Measurements from ENCODE around the gene NRXN3. TPM values are rescaled to one million over a fixed set of nuclear protein-coding genes. Genes with fewer than 3 reads are reported as not detected.

The NRXN3 gene
- total RNA-seq, 1 experiment from 2014 or later, result 0.23 TPM

DNA sequence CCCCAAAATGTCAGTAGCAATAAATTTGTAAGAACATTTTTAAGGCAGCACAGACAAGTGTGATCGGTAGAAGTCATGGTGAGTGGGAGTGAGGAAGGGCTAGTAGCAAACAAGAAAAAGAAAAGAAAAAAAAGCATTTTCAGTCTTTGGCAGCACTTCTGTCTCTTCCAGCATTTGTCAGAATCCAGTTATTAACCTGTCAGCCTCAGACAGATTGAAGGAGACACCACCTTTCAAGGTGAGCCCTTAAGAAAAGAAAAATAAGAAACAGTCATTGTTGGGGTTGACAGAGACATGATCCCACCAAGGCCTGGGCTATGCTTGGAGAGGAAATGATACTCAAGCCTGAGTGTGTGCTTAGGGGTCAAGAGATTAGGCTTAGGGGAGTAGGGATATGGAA is 947.4 kb downstream of the NRXN3 start:
- DNase-seq (ENCODE audit: low read depth), result no peak

DNA sequence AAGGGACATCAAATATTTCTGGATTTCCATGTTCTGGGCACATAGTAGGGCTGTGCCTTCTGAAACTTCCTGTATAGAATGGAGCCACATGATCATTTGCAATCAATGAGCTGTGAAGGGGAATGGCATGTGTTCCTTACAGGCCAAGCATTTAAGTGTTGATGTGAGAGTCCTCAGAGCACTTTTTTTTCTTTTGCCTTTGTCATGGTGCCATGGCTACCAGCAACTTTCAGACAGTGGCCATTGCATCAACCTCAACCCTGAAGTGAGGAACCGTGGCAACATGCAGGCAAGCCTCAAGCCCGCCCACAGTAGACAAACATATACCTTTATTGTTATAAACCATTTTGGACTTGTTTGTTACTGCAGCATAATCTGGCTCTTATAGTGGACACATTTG is 948.1 kb downstream of the NRXN3 start:
- DNase-seq (ENCODE audit: low read depth), result no peak

DNA sequence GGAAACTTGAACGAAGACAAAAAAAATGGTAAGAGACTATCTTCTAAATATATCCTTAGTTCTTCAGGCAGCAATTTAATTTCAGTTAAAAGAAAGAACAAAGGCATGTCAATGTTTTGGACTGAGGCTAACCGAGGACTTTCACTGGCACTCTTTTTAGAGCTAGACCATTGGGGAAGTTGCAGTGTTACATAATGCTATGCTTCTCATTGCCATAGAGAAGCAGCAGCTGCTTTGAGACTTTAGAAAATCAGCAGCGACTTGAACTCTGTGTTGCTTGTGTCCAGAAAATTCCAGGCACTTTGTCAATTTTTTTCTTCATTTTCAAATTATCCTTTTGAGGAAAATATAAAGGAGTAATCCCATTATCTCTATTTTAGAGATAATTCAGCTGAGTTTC is 964.2 kb downstream of the NRXN3 start:
- DNase-seq (ENCODE audit: low read depth), result no peak

GRCh38 chr14:79136071-79137044 is 966.2 kb downstream of the NRXN3 start:
- peak; percentile 2 for DNase-seq (ENCODE audit: low read depth)

DNA sequence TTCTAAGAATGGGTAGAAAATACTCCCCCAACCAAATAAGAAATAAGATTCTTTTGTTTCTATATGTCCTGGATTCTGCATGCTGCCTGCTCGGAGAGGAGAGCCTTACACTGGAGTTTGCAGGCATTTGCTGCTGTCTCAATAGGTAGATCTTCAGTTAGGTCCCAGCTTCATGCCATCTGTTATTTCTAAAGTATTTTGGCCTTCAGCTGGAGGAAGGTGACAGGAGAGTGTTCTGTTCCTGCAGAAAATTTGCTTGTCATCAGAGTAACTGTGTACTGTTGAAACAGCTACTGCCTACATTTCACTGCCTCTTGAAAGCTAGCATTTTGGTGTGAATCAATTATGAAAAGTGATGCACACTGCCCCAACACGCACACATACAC is 966.9 kb downstream of the NRXN3 start:
- no peak for DNase-seq (ENCODE audit: low read depth)

DNA sequence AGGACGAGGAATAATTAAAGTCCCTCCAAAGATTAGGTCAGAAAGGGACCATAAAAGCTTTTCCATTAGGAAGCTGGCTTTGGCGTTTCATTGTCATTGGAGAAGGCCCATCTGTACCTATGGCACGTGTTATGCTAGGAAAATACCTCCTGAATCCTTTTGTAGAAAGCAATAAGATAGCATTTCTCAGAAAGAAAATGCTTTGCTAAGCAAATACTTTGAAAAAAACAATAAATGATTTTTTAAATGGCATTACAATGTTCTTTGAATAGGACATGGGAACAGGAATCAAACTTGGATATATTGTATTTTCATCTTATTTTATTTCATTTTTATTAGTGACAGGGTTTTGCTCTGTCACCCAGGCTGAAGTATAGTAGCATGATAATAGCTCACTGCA is 967.7 kb downstream of the NRXN3 start:
- no peak for DNase-seq (ENCODE audit: low read depth)

DNA sequence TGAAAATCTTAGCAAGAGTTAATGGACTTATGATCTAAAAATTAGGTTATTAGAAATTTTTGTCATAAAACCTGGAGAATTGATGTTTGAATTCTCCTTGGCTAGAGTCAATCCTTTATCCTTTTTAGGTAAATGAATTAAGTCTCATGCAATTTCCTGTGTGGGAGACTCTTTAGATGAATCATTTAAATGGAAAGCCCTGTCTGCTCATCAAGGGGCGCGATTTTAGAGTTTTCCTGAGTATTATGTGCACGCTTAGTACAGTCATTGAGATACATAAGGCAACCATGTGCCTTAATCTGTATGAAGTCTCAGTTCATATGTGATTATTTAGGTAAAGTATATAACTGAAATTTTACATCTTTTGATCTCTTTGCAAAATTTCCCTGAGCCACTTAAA is 974.7 kb downstream of the NRXN3 start:
- no peak for DNase-seq (ENCODE audit: low read depth)

- DNase-seq (ENCODE audit: low read depth), result no peak
Observed at GRCh38 chr14:79150226-79150625, 980.1 kb downstream of the NRXN3 start.

DNA sequence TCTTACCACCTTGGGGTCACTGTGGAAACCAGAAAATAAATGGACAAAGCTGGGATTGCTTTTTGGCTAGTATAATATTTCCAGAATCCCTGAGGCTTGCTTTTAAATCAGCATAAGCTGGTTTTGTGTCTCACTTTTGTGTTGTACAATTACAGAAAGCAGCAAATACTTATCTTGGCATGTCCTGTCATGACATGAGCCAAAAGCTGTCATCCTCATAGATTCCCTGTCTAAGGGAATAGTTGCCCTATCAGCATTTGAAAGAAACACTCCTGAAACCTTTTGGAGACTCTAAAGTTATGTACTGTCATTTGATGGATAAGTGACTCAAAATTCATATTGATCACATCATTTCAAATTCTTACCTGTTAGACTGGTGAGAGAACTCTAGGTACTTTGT is 987.2 kb downstream of the NRXN3 start:
- no peak for DNase-seq (ENCODE audit: low read depth)

GRCh38 chr14:79161571-79161970 is 991.4 kb downstream of the NRXN3 start:
- peak; percentile 31 for DNase-seq (ENCODE audit: low read depth)

DNA sequence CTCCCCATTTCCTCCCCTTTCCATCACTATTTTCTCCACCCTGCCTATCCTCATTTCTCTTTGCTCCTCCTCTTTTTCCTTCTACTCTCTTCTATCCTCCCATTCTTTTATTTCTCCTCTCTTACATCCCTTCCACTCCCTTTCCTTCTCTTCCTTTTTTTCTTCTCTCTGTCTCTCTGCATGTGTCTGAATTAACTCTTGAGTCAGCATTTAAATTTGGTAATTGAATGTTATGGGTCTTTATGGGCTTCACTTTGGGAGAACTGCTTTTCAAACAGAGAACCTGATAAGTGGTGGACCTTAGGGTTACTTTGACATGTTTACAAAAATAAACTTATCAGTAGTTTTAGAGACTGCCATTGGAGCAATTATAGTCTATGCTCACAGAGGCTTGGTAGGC is 992.7 kb downstream of the NRXN3 start:
- DNase-seq (ENCODE audit: low read depth), result no peak

GRCh38 chr14:79165471-79166090 is 995.4 kb downstream of the NRXN3 start:
- no peak for DNase-seq (ENCODE audit: low read depth)

DNA sequence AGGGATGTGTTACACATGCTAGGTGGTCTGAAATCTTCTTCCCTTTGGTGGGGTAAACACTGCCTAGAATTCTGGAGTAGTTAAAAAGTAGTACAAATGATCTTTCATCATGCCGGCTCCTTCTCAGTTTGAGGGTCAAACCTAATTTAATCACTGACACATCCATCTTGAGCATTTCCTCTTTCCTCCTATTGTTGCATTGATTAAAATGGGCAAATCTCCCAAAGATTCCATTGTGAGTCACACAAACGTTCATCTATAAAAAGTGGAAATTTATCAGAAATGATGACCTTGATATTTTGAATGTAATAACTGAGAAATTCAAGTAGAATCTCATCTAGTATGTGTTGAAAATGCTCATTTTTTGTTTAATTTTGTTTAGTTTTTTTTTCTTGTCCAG is 996.0 kb downstream of the NRXN3 start:
- no peak for DNase-seq (ENCODE audit: low read depth)

DNA sequence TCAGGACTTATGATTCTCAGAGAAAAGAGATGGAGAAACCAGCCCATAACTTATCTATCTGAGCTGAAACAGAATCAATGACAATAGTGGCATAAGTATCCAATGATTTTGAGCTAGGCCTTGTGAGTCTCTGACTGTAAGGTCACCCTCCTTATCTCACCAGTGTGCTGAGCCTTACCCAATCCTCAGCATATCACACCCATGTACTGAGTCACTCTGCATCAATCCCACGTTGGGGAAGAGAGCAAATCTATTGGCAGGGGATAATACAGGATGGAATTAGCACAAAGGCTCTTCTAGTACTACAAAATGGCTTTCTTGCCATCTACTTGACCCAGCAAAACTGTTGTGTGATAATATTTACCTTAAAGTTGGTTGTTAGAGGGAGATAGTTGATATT is 997.8 kb downstream of the NRXN3 start:
- no peak for DNase-seq (ENCODE audit: low read depth)

- DNase-seq (ENCODE audit: low read depth), result no peak
Observed at GRCh38 chr14:79175671-79176070, 1005.5 kb downstream of the NRXN3 start.

DNA sequence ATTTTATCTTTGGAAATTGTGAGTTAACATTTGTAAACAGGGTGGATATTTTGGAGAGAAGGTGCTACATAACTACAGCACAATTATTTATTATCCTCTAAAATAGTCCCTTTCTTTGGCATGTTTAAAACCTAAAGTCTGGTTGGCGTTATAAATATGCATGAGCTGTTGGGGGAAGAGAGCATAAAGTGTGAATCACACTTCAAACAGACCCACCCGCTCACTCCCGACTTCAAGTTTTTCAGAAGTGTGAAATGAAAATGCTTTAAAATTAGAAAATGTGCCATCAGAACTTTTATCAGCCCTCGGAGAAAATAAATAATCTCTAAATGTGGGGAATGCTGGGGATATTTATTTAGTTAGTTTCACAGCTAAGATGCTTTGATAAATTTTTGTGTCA is 1006.9 kb downstream of the NRXN3 start:
- DNase-seq (ENCODE audit: low read depth), result no peak

GRCh38 chr14:79178719-79179118 is 1008.5 kb downstream of the NRXN3 start:
- DNase-seq (ENCODE audit: low read depth), result no peak

DNA sequence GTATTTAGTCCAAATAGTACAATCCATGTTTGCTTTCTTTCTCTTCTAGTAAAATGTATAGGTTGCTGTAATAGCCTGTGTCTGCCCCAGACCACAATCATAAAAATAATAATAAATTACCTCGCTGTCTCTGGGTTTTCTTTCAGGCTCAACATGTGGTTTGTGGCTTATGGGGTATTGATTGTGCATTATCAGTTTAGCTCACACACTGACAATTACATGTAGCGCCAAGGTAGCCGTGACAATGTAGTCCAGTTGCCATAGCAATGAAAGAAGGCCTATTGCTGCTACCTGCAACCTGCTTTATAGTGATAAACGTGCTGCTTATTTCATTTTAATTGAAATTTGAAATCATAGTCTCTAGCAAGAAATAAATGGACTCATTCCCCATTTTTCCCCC is 1009.8 kb downstream of the NRXN3 start:
- DNase-seq (ENCODE audit: low read depth), result no peak

- DNase-seq (ENCODE audit: low read depth), result no peak
Observed at GRCh38 chr14:79180656-79181055, 1010.5 kb downstream of the NRXN3 start.

- peak; percentile 81 for DNase-seq (ENCODE audit: low read depth)
Observed at GRCh38 chr14:79186523-79186922, 1016.4 kb downstream of the NRXN3 start.

DNA sequence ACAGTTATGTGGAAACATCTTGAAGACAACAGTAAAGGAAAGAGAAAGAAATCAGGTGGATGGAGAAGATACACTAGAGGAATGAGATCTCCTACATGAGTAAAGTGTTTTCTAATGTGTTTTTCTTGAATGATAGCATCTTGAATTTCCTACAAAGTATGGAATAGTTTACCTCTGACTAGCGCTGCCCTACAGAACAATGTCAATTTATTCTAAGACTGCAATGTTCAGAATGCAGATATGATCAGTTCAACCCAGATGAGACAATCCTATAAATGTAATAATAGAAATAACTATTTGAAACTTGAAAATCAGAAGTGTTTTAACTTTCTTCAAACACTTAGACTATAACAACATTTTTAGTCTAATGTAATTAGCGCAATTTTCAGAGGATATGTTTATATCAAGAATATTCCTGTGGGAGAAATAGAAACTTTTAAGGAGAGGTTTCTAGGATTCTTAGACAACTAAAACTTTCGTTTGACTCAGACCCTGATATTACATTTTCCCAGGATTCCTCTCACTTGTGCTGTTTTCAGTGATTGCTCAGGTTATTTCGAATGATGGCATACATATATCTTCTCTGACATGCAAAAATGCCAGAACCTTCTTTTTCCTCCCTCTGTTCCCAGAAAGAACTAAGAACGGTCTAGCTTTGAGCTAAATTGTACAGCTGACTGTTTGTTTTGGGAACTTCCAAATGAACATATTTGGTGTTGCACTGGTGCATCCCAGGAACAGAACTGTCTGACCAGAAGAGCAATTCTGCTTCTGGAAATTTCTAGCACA is 1023.7 kb downstream of the NRXN3 start:
- DNase-seq (ENCODE audit: low read depth), result no peak

DNA sequence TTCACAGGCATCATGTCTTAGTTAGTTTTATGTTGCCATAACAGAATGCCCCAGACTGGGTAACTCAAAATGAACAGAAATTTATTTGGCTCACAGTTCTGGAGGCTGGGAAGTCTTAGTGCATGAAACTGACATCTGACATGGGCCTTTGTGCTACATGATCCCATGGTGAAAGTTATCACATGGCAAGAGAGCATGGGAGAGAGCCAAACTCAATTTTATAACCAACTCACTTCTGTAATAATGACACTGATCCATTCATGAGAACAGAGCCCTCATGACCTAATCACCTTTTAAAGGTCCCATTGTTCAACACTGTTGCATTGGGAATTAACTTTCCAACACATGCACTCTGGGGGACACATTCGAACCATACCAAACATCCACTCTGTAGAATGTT is 1026.0 kb downstream of the NRXN3 start:
- DNase-seq (ENCODE audit: low read depth), result no peak

All from LHCN-M2 (cell line).